Mesendoderm (in vitro differentiated cells): ENCODE data around the gene LYPD4.

Experiments
- DNase-seq: peaks from one replicate; pipeline ENCODE4 v3.0.0; 2013
- H2AK5ac ChIP-seq: 2 replicates; pipeline ENCODE4 v1.6.1; 2013; ENCODE audit warnings: low read length, inconsistent platforms
- H2BK120ac ChIP-seq: 2 replicates; pipeline ENCODE4 v1.6.1; 2013; ENCODE audit warnings: low read depth, mild to moderate bottlenecking, low read length, moderate library complexity, mixed read lengths
- H2BK15ac ChIP-seq: replicated peaks from 2 replicates; pipeline ENCODE4 v1.6.1; 2013; ENCODE audit warnings: low read depth, mild to moderate bottlenecking, moderate library complexity
- H2BK5ac ChIP-seq: 2 replicates; pipeline ENCODE4 v1.6.1; 2013; ENCODE audit warnings: low read length, inconsistent platforms
- H3K18ac ChIP-seq: 2 replicates; pipeline ENCODE4 v1.6.1; 2013; ENCODE audit warnings: mild to moderate bottlenecking, low read length, mixed read lengths
- H3K23ac ChIP-seq: one replicate; pipeline ENCODE4 v1.6.1; 2013; ENCODE audit warnings: low read length
- H3K27ac ChIP-seq: 2 replicates; pipeline ENCODE4 v1.5.1; 2013; ENCODE audit warnings: low read depth, mild to moderate bottlenecking, inconsistent platforms, low read length, moderate library complexity
- H3K27me3 ChIP-seq: 2 replicates; pipeline ENCODE4 v1.6.1; 2013; ENCODE audit warnings: low read length, control low read depth, mild to moderate bottlenecking, inconsistent platforms; ENCODE audit not compliant: insufficient read depth, poor library complexity
- H3K36me3 ChIP-seq: 2 replicates; pipeline ENCODE4 v1.6.1; 2013; ENCODE audit warnings: low read length, inconsistent platforms; ENCODE audit not compliant: control insufficient read depth, insufficient read depth
- H3K4ac ChIP-seq: one replicate; pipeline ENCODE4 v1.6.1; 2013; ENCODE audit warnings: low read depth, mild to moderate bottlenecking, low read length, moderate library complexity
- H3K4me1 ChIP-seq: 2 replicates; pipeline ENCODE4 v1.6.1; 2013; ENCODE audit warnings: low read depth, low read length, inconsistent platforms; ENCODE audit not compliant: control insufficient read depth
- H3K4me2 ChIP-seq: 2 replicates; pipeline ENCODE4 v1.6.1; 2013; ENCODE audit warnings: low read length
- H3K4me3 ChIP-seq: 2 replicates; pipeline ENCODE4 v1.5.1; 2013; ENCODE audit warnings: mild to moderate bottlenecking, low read length
- H3K56ac ChIP-seq: one replicate; pipeline ENCODE4 v1.6.1; 2013; ENCODE audit warnings: low read length
- H3K79me1 ChIP-seq: 2 replicates; pipeline ENCODE4 v1.6.1; 2013; ENCODE audit warnings: low read length, inconsistent platforms
- H3K79me2 ChIP-seq: 2 replicates; pipeline ENCODE4 v1.6.1; 2013; ENCODE audit warnings: mild to moderate bottlenecking, low read length; ENCODE audit not compliant: control insufficient read depth, insufficient read depth
- H3K9ac ChIP-seq: 2 replicates; pipeline ENCODE4 v1.6.1; 2013; ENCODE audit warnings: low read length, inconsistent platforms
- H4K5ac ChIP-seq: one replicate; pipeline ENCODE4 v1.6.1; 2013; ENCODE audit warnings: low read length
- H4K8ac ChIP-seq: one replicate; pipeline ENCODE4 v1.6.1; 2013; ENCODE audit warnings: low read depth, mild to moderate bottlenecking, control low read depth, low read length, moderate library complexity
- WGBS: extraction: QIAGEN DNeasy Blood & Tissue Kit; methylation state at CpG from one replicate; pipeline ENCODE4 v1.1.7; 2013; ENCODE audit warnings: low lambda C conversion rate, missing lambda C conversion rate; ENCODE audit not compliant: insufficient coverage; ENCODE audit errors: extremely low coverage; 5-methylcytosine and 5-hydroxymethylcytosine counted together

LYPD4 gene

DNA sequence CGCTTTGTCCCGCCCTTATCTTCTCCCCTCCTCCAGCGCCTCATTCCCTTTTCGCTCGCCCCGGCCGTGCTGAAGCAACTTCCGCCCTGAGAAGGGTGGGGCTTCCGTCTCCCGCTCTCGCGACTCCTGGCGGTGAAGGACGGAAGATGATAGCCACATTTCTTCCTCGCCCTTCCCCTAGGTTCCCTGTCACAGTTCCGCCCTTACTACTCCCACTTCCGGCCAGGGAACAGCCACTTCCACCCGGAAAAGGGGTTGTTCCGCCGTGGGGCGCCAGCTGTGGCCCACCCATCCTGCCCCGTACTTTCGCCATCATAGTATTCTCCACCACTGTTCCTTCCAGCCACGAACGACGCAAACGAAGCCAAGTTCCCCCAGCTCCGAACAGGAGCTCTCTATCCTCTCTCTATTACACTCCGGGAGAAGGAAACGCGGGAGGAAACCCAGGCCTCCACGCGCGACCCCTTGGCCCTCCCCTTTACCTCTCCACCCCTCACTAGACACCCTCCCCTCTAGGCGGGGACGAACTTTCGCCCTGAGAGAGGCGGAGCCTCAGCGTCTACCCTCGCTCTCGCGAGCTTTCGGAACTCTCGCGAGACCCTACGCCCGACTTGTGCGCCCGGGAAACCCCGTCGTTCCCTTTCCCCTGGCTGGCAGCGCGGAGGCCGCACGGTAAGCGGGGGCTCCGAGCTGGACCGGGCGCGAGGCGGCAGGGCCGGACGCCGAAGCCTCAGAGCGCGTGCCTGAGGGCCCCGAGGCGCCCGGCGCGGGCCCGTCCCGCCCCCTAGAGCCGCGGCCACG is 15.3 kb upstream of the LYPD4 start, which contains the start of gene RPS19:
Gene RPS19, plus strand, starts transcription at position 638 of the 801 bp plus-strand sequence. CDS start 520 bp downstream, outside the sequence.
- H3K4me1 ChIP-seq: peaks cover 8% of the 10 kb centered on the region
- peaks cover 44% of the 10 kb centered on the region for H3K79me2 ChIP-seq
- H3K4me3 ChIP-seq: peak within 1 kb of the TSS; percentile 88
- no peak within 1 kb of the TSS for H4K5ac ChIP-seq
- peak within 1 kb of the TSS; percentile 98 for H3K18ac ChIP-seq
- H3K36me3 ChIP-seq: peaks cover 23% of the 10 kb centered on the region
- WGBS: no CpG with 5 or more reads among the region's 76 CpGs
- H2BK5ac ChIP-seq: peak within 1 kb of the TSS; percentile 94
- peak within 1 kb of the TSS; percentile 84 for H3K4me2 ChIP-seq
- H4K8ac ChIP-seq: peak within 1 kb of the TSS; percentile 88
- H3K79me1 ChIP-seq: peaks cover 22% of the 10 kb centered on the region
- DNase-seq: peak; percentile 99
- no peaks in the 10 kb centered on the region for H3K27me3 ChIP-seq
- H3K56ac ChIP-seq: peak within 1 kb of the TSS; percentile 99
- H3K27ac ChIP-seq: peak within 1 kb of the TSS; percentile 89
- peak within 1 kb of the TSS; percentile 68 for H2BK120ac ChIP-seq
- peak within 1 kb of the TSS; percentile 98 for H3K23ac ChIP-seq
- H2AK5ac ChIP-seq: no peak within 1 kb of the TSS
- H3K9ac ChIP-seq: peak within 1 kb of the TSS; percentile 97
- peak within 1 kb of the TSS; percentile 100 for H3K4ac ChIP-seq
- no peak within 1 kb of the TSS for H2BK15ac ChIP-seq

DNA sequence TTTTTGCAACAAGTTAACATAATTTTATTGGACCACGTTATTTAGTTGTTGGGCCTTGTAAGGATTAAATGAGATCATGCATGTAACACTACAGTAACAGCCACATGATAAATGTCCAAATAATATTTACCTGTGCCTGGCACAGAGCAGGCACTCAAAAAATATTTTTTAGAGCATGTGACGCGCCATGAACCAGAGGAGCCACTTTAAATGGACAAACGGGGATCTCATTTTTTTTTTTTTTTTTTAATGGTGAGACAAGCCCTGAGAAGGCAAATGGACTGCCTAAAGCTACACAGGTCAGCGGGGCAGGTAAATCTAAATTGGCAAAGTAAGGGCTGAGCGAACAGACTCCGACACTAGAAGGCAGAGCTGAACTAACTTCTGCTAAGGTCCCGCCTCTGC is 14.7 kb upstream of the LYPD4 start:
- Histone ChIP-seq H2BK5ac (no peak overlapping the region), H3K9ac (peak overlapping the region; percentile 19), H3K27ac (no peak overlapping the region), H2BK15ac (no peak overlapping the region), H3K27me3 (no peaks in the 10 kb centered on the region), H3K56ac (no peak overlapping the region), H3K79me2 (peaks cover 38% of the 10 kb centered on the region), H3K79me1 (peaks cover 18% of the 10 kb centered on the region), H3K18ac (no peak overlapping the region), H3K36me3 (peaks cover 19% of the 10 kb centered on the region), H3K23ac (no peak overlapping the region), H4K5ac (no peak overlapping the region), H3K4ac (no peak overlapping the region), H3K4me3 (no peak overlapping the region), H3K4me2 (no peak overlapping the region), H2AK5ac (no peak overlapping the region), H3K4me1 (peaks cover 8% of the 10 kb centered on the region), H2BK120ac (no peak overlapping the region), H4K8ac (no peak overlapping the region)
- no peak for DNase-seq
- WGBS: no CpG with 5 or more reads among the region's 8 CpGs

DNA sequence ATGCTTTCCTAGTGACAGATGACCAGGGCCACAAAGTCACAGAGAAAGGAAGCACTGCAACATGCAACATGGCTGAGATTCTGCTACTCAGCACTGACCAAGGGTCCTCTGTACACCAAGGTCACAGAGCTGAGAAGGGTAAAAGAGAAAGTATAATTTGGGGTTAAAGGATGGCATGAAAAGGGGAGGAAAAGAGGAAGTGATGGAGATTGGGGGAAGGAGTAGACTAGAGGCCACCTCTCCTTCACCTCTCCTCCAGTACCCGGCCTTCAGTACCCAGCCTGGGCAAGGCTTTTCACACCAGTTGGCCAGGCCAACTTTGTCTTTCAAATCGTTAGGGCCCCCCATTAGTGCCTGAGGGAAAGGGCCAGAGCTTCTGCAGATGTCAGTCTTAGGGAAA is 9.3 kb upstream of the LYPD4 start:
- no peak overlapping the region for H2BK5ac ChIP-seq
- no peaks in the 10 kb centered on the region for H3K27me3 ChIP-seq
- H3K79me1 ChIP-seq: no peaks in the 10 kb centered on the region
- no peaks in the 10 kb centered on the region for H3K36me3 ChIP-seq
- no peaks in the 10 kb centered on the region for H3K79me2 ChIP-seq
- no peak overlapping the region for H3K18ac ChIP-seq
- no peak overlapping the region for H4K8ac ChIP-seq
- H3K4me2 ChIP-seq: no peak overlapping the region
- no peak overlapping the region for H2AK5ac ChIP-seq
- no peak for DNase-seq
- no peak overlapping the region for H2BK15ac ChIP-seq
- H3K27ac ChIP-seq: no peak overlapping the region
- H3K23ac ChIP-seq: no peak overlapping the region
- no peak overlapping the region for H3K9ac ChIP-seq
- no peak overlapping the region for H4K5ac ChIP-seq
- H2BK120ac ChIP-seq: no peak overlapping the region
- no peak overlapping the region for H3K56ac ChIP-seq
- no CpG with 5 or more reads among the region's 2 CpGs for WGBS
- H3K4ac ChIP-seq: no peak overlapping the region
- H3K4me1 ChIP-seq: peaks cover 4% of the 10 kb centered on the region
- H3K4me3 ChIP-seq: no peak overlapping the region

GRCh38 chr19:41853344-41853743 is 8.9 kb upstream of the LYPD4 start:
- H3K18ac ChIP-seq: no peak overlapping the region
- peaks cover 4% of the 10 kb centered on the region for H3K4me1 ChIP-seq
- no peaks in the 10 kb centered on the region for H3K27me3 ChIP-seq
- H3K79me1 ChIP-seq: no peaks in the 10 kb centered on the region
- no peak overlapping the region for H2BK15ac ChIP-seq
- no peak overlapping the region for H3K4me2 ChIP-seq
- no peak overlapping the region for H2BK120ac ChIP-seq
- H2AK5ac ChIP-seq: no peak overlapping the region
- no peaks in the 10 kb centered on the region for H3K79me2 ChIP-seq
- H4K5ac ChIP-seq: no peak overlapping the region
- H2BK5ac ChIP-seq: no peak overlapping the region
- no peaks in the 10 kb centered on the region for H3K36me3 ChIP-seq
- no peak overlapping the region for H3K9ac ChIP-seq
- DNase-seq: no peak
- H4K8ac ChIP-seq: no peak overlapping the region
- H3K56ac ChIP-seq: no peak overlapping the region
- H3K4ac ChIP-seq: no peak overlapping the region
- no peak overlapping the region for H3K23ac ChIP-seq
- no peak overlapping the region for H3K27ac ChIP-seq
- WGBS: no CpG with 5 or more reads among the region's 2 CpGs
- H3K4me3 ChIP-seq: no peak overlapping the region

- Histone ChIP-seq H2AK5ac (no peak overlapping the region), H4K8ac (no peak overlapping the region), H3K79me2 (no peaks in the 10 kb centered on the region), H3K27ac (no peak overlapping the region), H3K56ac (no peak overlapping the region), H3K9ac (no peak overlapping the region), H2BK120ac (no peak overlapping the region), H3K79me1 (no peaks in the 10 kb centered on the region), H3K36me3 (no peaks in the 10 kb centered on the region), H3K27me3 (no peaks in the 10 kb centered on the region), H3K4ac (no peak overlapping the region), H3K18ac (no peak overlapping the region), H3K4me1 (peaks cover 4% of the 10 kb centered on the region), H2BK15ac (no peak overlapping the region), H3K23ac (no peak overlapping the region), H3K4me3 (no peak overlapping the region), H4K5ac (no peak overlapping the region), H2BK5ac (no peak overlapping the region), H3K4me2 (no peak overlapping the region)
- WGBS: no CpG with 5 or more reads among the region's 4 CpGs
- DNase-seq: no peak
Observed at GRCh38 chr19:41851456-41851855, 7.0 kb upstream of the LYPD4 start.
